C4-2B (cell line): Measurements from ENCODE around the gene GABRR3.

Source experiments
- CTCF ChIP-seq: fragments of 450-650 bp; conservative IDR thresholded peaks from 2 replicates; pipeline ENCODE4 v1.5.1; 2017; ENCODE audit warnings: mild to moderate bottlenecking
- ZFX ChIP-seq: fragments of 450-650 bp; IDR thresholded peaks from 2 replicates; pipeline ENCODE4 v1.6.1; 2017

GRCh38 chr3:97983933-97984491 lies 51.1 kb downstream of the GABRR3 start:
- TF ChIP-seq CTCF (no peak), ZFX (no peak)
